Measurements from ENCODE around the gene KCNMA1. TPM values are rescaled to one million over a fixed set of nuclear protein-coding genes. Genes with fewer than 3 reads are reported as not detected.
A peak's percentile ranks its signal among the peaks of the same experiment; 100 is the strongest.

Gene KCNMA1
- polyA plus RNA-seq, 1 of the 3 experiments (the other 2 are of a cell fraction), result 107 TPM

DNA sequence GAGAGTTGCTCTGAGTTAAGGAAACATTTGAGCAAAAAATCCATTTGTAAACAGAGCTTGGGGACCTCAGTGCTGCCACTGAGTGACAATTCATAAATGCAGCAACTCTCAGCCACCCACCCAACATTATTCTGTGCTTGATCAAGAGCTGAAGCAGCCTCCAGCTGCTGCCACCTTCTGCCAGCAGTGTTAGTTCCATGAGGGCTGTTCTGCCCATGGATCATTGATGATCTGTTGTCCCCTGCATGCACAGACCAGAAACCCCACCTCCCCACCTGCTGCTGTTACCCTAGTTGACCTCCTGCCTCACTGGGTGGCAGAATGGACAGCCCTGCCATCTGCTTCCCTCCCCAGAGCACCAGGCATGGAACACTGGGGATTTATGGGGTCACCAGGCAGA, 305.4 kb downstream of the KCNMA1 start (continued):
- TF ChIP-seq, protein P1, sequence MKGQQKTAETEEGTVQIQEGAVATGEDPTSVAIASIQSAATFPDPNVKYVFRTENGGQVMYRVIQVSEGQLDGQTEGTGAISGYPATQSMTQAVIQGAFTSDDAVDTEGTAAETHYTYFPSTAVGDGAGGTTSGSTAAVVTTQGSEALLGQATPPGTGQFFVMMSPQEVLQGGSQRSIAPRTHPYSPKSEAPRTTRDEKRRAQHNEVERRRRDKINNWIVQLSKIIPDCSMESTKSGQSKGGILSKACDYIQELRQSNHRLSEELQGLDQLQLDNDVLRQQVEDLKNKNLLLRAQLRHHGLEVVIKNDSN (IDR thresholded peaks at IDR 0.05; ENCODE audit: borderline replicate concordance, low read depth), result no peak

DNA sequence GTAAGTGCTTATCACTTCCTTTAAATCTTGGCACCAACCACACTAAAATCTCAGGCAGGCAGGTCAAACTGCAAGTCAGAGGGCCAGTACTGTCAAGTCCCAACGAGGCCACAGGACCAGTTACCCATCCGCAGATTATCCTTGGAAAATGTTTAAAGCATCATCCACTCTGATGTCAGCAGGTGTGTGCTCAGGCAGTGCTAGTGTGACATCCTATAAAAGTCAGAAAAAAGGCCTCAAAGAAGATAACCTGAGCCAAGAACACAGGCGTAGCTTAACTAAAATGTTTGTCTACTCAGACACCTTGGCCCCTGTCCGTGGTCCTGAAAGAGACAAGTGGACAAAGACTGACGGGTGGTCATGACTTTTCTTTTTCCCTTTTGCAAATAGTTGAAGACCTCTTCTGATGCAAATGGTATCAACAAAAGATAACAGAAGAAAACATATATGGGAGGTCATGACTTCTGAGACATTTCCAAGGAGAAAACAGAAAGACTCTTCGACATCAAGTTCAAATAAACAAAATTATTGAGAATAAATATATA, 309.3 kb downstream of the KCNMA1 start:
- CTCF ChIA-PET, result no interaction called here

DNA sequence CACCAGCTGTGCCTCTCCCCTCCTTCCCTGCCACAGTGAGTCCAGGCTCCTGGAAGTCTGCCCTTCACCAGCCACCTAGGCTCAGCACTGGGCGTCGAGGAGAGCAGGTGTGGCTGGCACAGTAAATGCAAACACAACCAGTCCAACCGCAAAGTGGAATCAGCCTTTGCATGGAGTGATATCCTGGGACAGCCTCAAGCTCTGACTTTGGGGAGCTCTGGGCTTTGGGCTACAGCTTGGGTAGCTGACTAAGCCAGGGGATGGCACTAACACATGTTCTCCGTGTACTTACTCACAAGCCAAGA, 312.4 kb downstream of the KCNMA1 start:
- no peaks in the 10 kb centered on the region for H3K27me3 ChIP-seq (ENCODE audit: insufficient read depth)
- H3F3A ChIP-seq (replicated peaks; ENCODE audit: insufficient read depth), result peaks cover 24% of the 10 kb centered on the region
- no peak overlapping the region for H3K4me3 ChIP-seq (ENCODE audit: low read depth in 2 of 2, low read length in 1 of 2)
- DNase-seq, result no peak
- no peak overlapping the region for H3K9ac ChIP-seq
- H3K4me2 ChIP-seq, result no peak overlapping the region
- no peak overlapping the region for H3K27ac ChIP-seq (ENCODE audit: low read depth in 2 of 2, low read length in 1 of 2)
- H4K20me1 ChIP-seq (ENCODE audit: insufficient read depth), result no peaks in the 10 kb centered on the region
- H3K36me3 ChIP-seq (replicated peaks in 1 of 2; ENCODE audit: control insufficient read depth in 1 of 2, insufficient read depth in 2 of 2, low read length in 1 of 2), result no peaks in the 10 kb centered on the region
- ChIA-PET POLR2A (no interaction called here), CTCF (no interaction called here)
- no peaks in the 10 kb centered on the region for H3K79me2 ChIP-seq (ENCODE audit: insufficient read depth)
- H2AFZ ChIP-seq (ENCODE audit: low read depth), result no peak overlapping the region
- 80% methylated on average over 1 of the region's 4 CpGs for WGBS (ENCODE audit: low lambda C conversion rate)
- H3K9me3 ChIP-seq, result no peaks in the 10 kb centered on the region
- H3K4me1 ChIP-seq (ENCODE audit: control insufficient read depth in 1 of 2, insufficient read depth in 2 of 2, low read depth in 1 of 2, low read length in 1 of 2), result peaks cover 0 to 5% of the 10 kb centered on the region in 2 experiments; a peak in 2 of 4 replicates
- H3K9me2 ChIP-seq, result no peaks in the 10 kb centered on the region
- TF ChIP-seq YY1 (IDR thresholded peaks at IDR 0.05; ENCODE audit: low read depth), result no peak
- TF ChIP-seq EP300 (IDR thresholded peaks at IDR 0.05; ENCODE audit: borderline replicate concordance in 1 of 2, low read depth in 1 of 2, low read length in 1 of 2), result no peak
- no peak for TF ChIP-seq JUND (IDR thresholded peaks at IDR 0.05)
- TF ChIP-seq, protein P2, sequence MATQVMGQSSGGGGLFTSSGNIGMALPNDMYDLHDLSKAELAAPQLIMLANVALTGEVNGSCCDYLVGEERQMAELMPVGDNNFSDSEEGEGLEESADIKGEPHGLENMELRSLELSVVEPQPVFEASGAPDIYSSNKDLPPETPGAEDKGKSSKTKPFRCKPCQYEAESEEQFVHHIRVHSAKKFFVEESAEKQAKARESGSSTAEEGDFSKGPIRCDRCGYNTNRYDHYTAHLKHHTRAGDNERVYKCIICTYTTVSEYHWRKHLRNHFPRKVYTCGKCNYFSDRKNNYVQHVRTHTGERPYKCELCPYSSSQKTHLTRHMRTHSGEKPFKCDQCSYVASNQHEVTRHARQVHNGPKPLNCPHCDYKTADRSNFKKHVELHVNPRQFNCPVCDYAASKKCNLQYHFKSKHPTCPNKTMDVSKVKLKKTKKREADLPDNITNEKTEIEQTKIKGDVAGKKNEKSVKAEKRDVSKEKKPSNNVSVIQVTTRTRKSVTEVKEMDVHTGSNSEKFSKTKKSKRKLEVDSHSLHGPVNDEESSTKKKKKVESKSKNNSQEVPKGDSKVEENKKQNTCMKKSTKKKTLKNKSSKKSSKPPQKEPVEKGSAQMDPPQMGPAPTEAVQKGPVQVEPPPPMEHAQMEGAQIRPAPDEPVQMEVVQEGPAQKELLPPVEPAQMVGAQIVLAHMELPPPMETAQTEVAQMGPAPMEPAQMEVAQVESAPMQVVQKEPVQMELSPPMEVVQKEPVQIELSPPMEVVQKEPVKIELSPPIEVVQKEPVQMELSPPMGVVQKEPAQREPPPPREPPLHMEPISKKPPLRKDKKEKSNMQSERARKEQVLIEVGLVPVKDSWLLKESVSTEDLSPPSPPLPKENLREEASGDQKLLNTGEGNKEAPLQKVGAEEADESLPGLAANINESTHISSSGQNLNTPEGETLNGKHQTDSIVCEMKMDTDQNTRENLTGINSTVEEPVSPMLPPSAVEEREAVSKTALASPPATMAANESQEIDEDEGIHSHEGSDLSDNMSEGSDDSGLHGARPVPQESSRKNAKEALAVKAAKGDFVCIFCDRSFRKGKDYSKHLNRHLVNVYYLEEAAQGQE (IDR thresholded peaks at IDR 0.05; ENCODE audit: low read depth, low read length), result no peak
- no peak for TF ChIP-seq POLR2AphosphoS5 (IDR thresholded peaks at IDR 0.05; ENCODE audit: low read depth, low read length)
- no peak for TF ChIP-seq NFIC (IDR thresholded peaks at IDR 0.05; ENCODE audit: borderline replicate concordance)
- TF ChIP-seq SMC3 (IDR thresholded peaks at IDR 0.05; ENCODE audit: low read depth, low read length), result no peak
- TF ChIP-seq GATA2 (CRISPR knock-in tag; IDR thresholded peaks at IDR 0.05), result no peak
- TF ChIP-seq FOXM1 (IDR thresholded peaks at IDR 0.05; ENCODE audit: low read depth), result no peak

More for the DNA sequence above, 309.3 kb downstream of the KCNMA1 start:
- TF ChIP-seq, protein P2 (IDR thresholded peaks at IDR 0.05; ENCODE audit: low read depth, low read length), result peak; percentile 98
- TF ChIP-seq NFIC (IDR thresholded peaks at IDR 0.05; ENCODE audit: borderline replicate concordance) (no peak), FOXM1 (IDR thresholded peaks at IDR 0.05; ENCODE audit: low read depth) (no peak)
- TF ChIP-seq, protein P3, sequence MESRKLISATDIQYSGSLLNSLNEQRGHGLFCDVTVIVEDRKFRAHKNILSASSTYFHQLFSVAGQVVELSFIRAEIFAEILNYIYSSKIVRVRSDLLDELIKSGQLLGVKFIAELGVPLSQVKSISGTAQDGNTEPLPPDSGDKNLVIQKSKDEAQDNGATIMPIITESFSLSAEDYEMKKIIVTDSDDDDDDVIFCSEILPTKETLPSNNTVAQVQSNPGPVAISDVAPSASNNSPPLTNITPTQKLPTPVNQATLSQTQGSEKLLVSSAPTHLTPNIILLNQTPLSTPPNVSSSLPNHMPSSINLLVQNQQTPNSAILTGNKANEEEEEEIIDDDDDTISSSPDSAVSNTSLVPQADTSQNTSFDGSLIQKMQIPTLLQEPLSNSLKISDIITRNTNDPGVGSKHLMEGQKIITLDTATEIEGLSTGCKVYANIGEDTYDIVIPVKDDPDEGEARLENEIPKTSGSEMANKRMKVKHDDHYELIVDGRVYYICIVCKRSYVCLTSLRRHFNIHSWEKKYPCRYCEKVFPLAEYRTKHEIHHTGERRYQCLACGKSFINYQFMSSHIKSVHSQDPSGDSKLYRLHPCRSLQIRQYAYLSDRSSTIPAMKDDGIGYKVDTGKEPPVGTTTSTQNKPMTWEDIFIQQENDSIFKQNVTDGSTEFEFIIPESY (IDR thresholded peaks at IDR 0.05; ENCODE audit: borderline replicate concordance, low read depth), result no peak
- POLR2A ChIA-PET, result no interaction called here
- Histone ChIP-seq H3K27me3 (ENCODE audit: insufficient read depth) (no peaks in the 10 kb centered on the region), H4K20me1 (ENCODE audit: insufficient read depth) (no peaks in the 10 kb centered on the region), H3K9me2 (no peaks in the 10 kb centered on the region), H2AFZ (ENCODE audit: low read depth) (no peak overlapping the region), H3K79me2 (ENCODE audit: insufficient read depth) (no peaks in the 10 kb centered on the region), H3K4me1 (ENCODE audit: control insufficient read depth in 1 of 2, insufficient read depth in 2 of 2, low read depth in 1 of 2, low read length in 1 of 2) (no peaks in the 10 kb centered on the region; a peak in 2 of 4 replicates), H3K4me2 (no peak overlapping the region), H3K36me3 (replicated peaks in 1 of 2; ENCODE audit: control insufficient read depth in 1 of 2, insufficient read depth in 2 of 2, low read length in 1 of 2) (no peaks in the 10 kb centered on the region), H3K9ac (no peak overlapping the region), H3K9me3 (no peaks in the 10 kb centered on the region), H3K4me3 (ENCODE audit: low read depth in 2 of 2, low read length in 1 of 2) (no peak overlapping the region), H3K27ac (ENCODE audit: low read depth in 2 of 2, low read length in 1 of 2) (no peak overlapping the region), H3F3A (replicated peaks; ENCODE audit: insufficient read depth) (no peaks in the 10 kb centered on the region)
- 96% methylated on average over 6 of the region's 6 CpGs for WGBS (ENCODE audit: low lambda C conversion rate)
- no peak for DNase-seq

Data from SK-N-SH (cell line).